ENCODE data around the gene JAM2. TPM values are rescaled to one million over a fixed set of nuclear protein-coding genes. Genes with fewer than 3 reads are reported as not detected.
A peak's percentile ranks its signal among the peaks of the same experiment; 100 is the strongest.

JAM2 gene
- total RNA-seq, 1 donor from 2014 or later, result 9.1 TPM

DNA sequence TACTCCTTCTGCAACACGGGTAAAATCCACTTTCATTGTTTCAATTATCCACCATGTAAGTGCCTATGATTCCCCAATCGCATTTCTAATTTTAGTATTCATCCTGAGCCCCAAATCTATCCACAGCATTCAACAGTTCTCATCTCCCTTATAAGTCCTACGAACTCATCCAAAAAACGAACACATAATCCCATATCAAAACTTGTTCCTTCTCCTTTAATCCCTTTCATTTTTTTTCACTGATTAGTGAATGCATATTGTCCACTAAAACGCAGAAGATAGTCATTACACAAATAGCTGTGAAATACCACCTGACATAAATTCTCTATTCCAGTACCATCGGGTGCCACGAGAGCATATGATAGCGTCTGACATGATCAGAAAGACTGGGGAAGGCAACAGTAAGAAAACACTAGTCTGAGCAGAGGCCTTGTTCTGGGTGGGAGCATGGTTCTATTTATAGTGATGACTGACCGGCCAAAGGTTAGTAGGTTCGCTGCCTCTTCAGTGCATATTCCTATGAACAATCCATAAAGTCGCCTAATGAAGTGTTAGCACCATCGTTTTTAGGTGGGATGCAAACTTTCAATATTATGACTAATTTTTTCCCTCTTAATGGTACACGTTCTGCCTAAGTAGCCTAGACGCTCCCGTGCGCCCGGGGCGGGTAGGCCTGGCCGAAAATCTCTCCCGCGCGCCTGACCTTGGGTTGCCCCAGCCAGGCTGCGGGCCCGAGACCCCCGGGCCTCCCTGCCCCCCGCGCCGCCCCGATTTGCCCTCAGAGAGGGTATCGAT is 95.0 kb downstream of the JAM2 start:
- Histone ChIP-seq H3K27me3 (no peaks in the 10 kb centered on the region), H3K9me3 (no peaks in the 10 kb centered on the region), H3K4me1 (peaks cover 50% of the 10 kb centered on the region), H3K4me3 (peak overlapping the region; percentile 80 to 83), H3K36me3 (peaks cover 0 to 9% of the 10 kb centered on the region in 2 donors), H3K27ac (peak overlapping the region; percentile 99)
- no peak for TF ChIP-seq POLR2A (IDR thresholded peaks at IDR 0.05)
- TF ChIP-seq, protein P1, sequence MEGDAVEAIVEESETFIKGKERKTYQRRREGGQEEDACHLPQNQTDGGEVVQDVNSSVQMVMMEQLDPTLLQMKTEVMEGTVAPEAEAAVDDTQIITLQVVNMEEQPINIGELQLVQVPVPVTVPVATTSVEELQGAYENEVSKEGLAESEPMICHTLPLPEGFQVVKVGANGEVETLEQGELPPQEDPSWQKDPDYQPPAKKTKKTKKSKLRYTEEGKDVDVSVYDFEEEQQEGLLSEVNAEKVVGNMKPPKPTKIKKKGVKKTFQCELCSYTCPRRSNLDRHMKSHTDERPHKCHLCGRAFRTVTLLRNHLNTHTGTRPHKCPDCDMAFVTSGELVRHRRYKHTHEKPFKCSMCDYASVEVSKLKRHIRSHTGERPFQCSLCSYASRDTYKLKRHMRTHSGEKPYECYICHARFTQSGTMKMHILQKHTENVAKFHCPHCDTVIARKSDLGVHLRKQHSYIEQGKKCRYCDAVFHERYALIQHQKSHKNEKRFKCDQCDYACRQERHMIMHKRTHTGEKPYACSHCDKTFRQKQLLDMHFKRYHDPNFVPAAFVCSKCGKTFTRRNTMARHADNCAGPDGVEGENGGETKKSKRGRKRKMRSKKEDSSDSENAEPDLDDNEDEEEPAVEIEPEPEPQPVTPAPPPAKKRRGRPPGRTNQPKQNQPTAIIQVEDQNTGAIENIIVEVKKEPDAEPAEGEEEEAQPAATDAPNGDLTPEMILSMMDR (IDR thresholded peaks at IDR 0.05), result no peak
- no peak for TF ChIP-seq POLR2AphosphoS5 (IDR thresholded peaks at IDR 0.05; ENCODE audit: insufficient read depth in 1 of 2, low read depth in 1 of 2)
- intact Hi-C loops (cut with DNase I), result no loop called here
- no peak for DNase-seq (ENCODE audit: extremely low spot score in 2 of 2)

DNA sequence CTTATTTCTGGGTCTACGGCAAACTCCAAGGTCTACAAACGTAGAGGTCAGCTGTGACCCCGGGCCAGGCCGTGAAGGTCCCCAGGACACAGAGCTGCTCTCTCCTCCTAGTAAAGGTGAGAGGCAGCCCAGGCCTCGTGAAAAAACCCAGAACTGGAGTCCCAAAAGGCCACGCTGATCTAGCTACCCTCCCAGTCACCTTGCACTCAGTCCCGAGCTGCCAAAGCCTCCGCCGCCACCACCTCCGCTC is 95.5 kb downstream of the JAM2 start:
- no peak for DNase-seq (ENCODE audit: extremely low spot score in 2 of 2)
- peak overlapping the region; percentile 80 to 83 for H3K4me3 ChIP-seq
- peaks cover 50% of the 10 kb centered on the region for H3K4me1 ChIP-seq
- no peaks in the 10 kb centered on the region for H3K27me3 ChIP-seq
- TF ChIP-seq, protein P1 (IDR thresholded peaks at IDR 0.05), result no peak
- TF ChIP-seq POLR2A (IDR thresholded peaks at IDR 0.05) (peak in 1 of 2 donors; percentile 75), POLR2AphosphoS5 (IDR thresholded peaks at IDR 0.05; ENCODE audit: insufficient read depth in 1 of 2, low read depth in 1 of 2) (no peak)
- H3K27ac ChIP-seq, result peak overlapping the region; percentile 99
- H3K9me3 ChIP-seq, result no peaks in the 10 kb centered on the region
- intact Hi-C loops (cut with DNase I), result no loop called here
- peaks cover 0 to 4% of the 10 kb centered on the region in 2 donors for H3K36me3 ChIP-seq

DNA sequence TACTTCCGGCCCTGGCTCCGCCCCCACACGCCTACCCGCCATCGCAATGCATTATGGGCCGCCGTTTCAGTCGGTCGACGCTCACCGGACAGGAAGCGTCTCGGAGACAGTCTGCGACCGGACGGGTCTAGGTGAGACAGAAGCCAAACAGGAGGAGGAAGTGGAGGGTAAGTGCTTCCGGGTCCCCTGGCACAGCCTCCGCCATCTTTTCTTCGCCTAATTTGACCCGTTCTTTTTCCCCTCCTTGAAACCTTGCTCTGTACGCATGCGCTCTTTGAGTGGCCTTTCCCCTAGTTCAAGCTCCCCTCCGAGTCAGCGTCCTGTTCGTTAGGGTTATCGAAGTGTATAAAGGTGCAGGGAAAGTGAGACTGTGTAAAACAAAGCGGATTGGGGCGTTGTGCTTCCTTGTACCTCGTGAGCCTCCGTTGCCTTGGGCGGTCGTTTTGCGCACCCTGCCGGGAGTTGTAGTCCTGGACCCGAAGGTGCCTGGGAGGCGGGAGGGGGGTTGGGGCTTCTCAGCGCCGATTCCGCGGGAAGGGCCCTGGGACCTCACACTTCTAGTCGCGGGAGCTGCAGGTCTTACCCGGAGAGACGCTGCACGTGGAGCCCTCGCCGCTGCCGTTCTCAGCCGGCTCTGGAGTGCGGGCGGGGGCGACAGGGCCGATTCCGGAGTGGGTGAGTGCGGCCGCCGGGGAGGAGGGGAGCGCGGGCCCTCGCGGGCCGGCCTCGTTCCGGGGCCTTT is 96.0 kb downstream of the JAM2 start, which contains the start of the genes ATP5PF and GABPA:
Gene ATP5PF (minus strand): TSS at position 1 of the 742 bp plus-strand sequence. CDS start 5,110 bp downstream, outside the sequence.
Gene GABPA (plus strand): TSS at position 69 of the 742 bp plus-strand sequence. CDS start 6,627 bp downstream, outside the sequence.
- peak within 1 kb of the TSS; percentile 99 for H3K27ac ChIP-seq
- H3K4me3 ChIP-seq, result peak within 1 kb of the TSS; percentile 80 to 83
- DNase-seq (ENCODE audit: extremely low spot score in 2 of 2), result peak; percentile 97
- H3K9me3 ChIP-seq, result no peaks in the 10 kb centered on the region
- H3K27me3 ChIP-seq, result no peaks in the 10 kb centered on the region
- H3K36me3 ChIP-seq, result no peaks in the 10 kb centered on the region
- intact Hi-C loops (cut with DNase I), result no loop called here
- TF ChIP-seq, protein P1 (IDR thresholded peaks at IDR 0.05), result peak in 1 of 3 experiments; percentile 13
- TF ChIP-seq POLR2AphosphoS5 (IDR thresholded peaks at IDR 0.05; ENCODE audit: insufficient read depth in 1 of 2, low read depth in 1 of 2) (peak; percentile 92 to 97), POLR2A (IDR thresholded peaks at IDR 0.05) (no peak)
- peaks cover 50% of the 10 kb centered on the region for H3K4me1 ChIP-seq

DNA sequence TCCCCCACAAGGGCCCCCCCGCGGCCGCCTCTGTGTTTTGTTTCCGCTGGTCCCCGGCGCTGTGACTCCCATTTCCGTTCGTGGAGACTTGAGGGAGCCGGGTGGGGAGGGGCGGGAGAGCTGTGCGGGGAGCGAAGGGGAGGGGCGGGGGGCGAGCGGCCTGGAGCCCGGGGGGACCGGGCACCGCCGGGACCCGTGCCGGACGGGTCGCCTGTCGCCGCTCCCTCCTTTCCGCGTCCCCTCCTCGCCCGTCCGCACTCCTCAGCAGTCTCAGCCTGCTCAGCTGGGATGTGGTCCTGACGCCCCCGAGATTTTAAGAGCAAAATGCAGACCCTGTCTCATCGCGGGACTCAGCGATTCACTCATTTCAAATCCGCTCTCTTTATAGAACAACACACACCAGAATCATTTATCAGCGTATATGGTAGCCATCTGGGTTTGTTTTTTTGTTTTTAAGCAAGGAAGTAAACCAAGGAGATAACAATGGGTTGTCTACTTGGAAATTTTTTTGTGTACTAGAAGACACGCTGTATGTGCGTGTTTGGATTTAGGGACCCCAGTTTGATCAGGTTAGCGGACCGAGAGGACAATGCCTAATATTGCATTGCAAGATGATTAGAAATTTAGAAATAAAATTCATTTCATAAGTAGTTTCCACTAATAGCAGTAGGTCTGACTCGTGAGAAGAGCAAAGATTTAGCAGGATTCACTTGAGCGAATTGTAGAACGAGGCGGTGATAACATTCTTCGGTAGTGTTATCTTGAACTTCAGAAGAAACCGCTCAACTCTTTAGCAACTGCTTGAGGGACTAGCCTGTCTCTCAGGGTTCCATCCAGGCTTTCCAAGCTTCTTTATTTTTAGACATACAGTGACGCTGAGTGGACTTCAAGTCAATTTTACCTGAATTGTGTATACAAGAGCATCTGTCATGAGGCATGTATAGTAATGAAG is 96.9 kb downstream of the JAM2 start:
- intact Hi-C loops (cut with DNase I), result no loop called here
- TF ChIP-seq POLR2A (IDR thresholded peaks at IDR 0.05) (no peak), POLR2AphosphoS5 (IDR thresholded peaks at IDR 0.05; ENCODE audit: insufficient read depth in 1 of 2, low read depth in 1 of 2) (no peak)
- TF ChIP-seq, protein P1 (IDR thresholded peaks at IDR 0.05), result no peak
- H3K36me3 ChIP-seq, result no peaks in the 10 kb centered on the region
- no peaks in the 10 kb centered on the region for H3K9me3 ChIP-seq
- DNase-seq (ENCODE audit: extremely low spot score in 2 of 2), result peak in 1 of 2 donors; percentile 89
- H3K4me1 ChIP-seq, result peaks cover 50% of the 10 kb centered on the region
- no peaks in the 10 kb centered on the region for H3K27me3 ChIP-seq
- H3K4me3 ChIP-seq, result peak overlapping the region; percentile 80 to 83
- peak overlapping the region; percentile 99 for H3K27ac ChIP-seq

Data from vagina (tissue), 2 donors.